ENCODE measurements around the gene SASH1.

DNA sequence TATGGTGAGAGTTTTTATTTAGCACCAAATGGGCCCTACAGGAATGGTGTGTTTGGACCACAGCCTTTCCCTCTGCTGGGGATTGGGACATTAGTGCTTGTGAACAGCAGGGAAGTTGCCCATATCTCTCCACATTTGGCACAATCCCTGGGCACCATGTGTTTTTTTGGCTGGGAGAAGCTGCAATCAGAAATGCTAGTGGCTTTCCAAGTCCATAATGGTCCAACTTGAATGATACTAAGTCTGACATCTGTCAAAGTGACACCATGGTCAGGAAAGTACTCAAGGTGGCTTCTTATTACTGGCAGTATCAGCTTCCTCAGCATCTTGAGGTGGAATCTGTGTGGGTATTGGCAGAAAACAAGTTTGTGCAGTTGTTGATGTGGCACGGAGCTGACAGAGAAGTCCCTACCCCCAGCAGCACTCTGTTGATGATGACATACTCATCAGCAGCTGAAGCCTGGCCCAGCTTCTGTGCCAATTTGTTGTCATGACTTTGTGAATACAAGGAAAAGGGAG lies 53.0 kb downstream of the SASH1 start:
- TF ChIP-seq POLR2A (IDR thresholded peaks at IDR 0.05) (no peak), EP300 (IDR thresholded peaks at IDR 0.05) (no peak)
- TF ChIP-seq, protein P1, sequence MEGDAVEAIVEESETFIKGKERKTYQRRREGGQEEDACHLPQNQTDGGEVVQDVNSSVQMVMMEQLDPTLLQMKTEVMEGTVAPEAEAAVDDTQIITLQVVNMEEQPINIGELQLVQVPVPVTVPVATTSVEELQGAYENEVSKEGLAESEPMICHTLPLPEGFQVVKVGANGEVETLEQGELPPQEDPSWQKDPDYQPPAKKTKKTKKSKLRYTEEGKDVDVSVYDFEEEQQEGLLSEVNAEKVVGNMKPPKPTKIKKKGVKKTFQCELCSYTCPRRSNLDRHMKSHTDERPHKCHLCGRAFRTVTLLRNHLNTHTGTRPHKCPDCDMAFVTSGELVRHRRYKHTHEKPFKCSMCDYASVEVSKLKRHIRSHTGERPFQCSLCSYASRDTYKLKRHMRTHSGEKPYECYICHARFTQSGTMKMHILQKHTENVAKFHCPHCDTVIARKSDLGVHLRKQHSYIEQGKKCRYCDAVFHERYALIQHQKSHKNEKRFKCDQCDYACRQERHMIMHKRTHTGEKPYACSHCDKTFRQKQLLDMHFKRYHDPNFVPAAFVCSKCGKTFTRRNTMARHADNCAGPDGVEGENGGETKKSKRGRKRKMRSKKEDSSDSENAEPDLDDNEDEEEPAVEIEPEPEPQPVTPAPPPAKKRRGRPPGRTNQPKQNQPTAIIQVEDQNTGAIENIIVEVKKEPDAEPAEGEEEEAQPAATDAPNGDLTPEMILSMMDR (IDR thresholded peaks at IDR 0.05) = no peak

All from ovary (tissue), 3 donors.